Thoracic aorta (tissue), 2 donors: ENCODE results near the gene MIPEP. TPM values are rescaled to one million over a fixed set of nuclear protein-coding genes. Genes with fewer than 3 reads are reported as not detected.

ENCODE experiments used
- ATAC-seq: fragments of 150-250 bp; one replicate; pipeline ENCODE4 v1.8.0; 2017; ENCODE audit warnings: low read depth; ENCODE audit not compliant: insufficient number of reproducible peaks, low FRiP score
- DNase-seq: peaks from one replicate; pipeline ENCODE4 v3.0.0-alpha.2; 2020; ENCODE audit warnings: low spot score
- H3K27ac ChIP-seq, 2 donors: fragments of 200-600 bp; sonication (generic); 1 replicate in 1 of 2; 2 replicates in 1 of 2; pipeline ENCODE4 v1.5.1; 2016; ENCODE audit warnings: mild to moderate bottlenecking in 2 of 2, moderate library complexity in 2 of 2
- H3K27me3 ChIP-seq: fragments of 200-600 bp; sonication (generic); replicated peaks from 2 replicates; pipeline ENCODE4 v1.6.0; 2016; ENCODE audit warnings: mild to moderate bottlenecking; ENCODE audit not compliant: insufficient read depth
- H3K36me3 ChIP-seq: fragments of 200-600 bp; sonication (generic); one replicate; pipeline ENCODE4 v1.5.1; 2016
- H3K4me1 ChIP-seq, 2 donors: fragments of 200-600 bp; sonication (generic); 1 replicate in 1 of 2; 2 replicates in 1 of 2; pipeline versions ENCODE4 v1.5.1 to v1.6.0; 2016; ENCODE audit warnings: low read depth in 2 of 2, mild to moderate bottlenecking in 1 of 2; ENCODE audit not compliant: control insufficient read depth in 1 of 2
- H3K4me3 ChIP-seq: fragments of 200-600 bp; sonication (generic); 2 replicates; pipeline ENCODE4 v1.5.1; 2016; ENCODE audit warnings: mild to moderate bottlenecking
- H3K9me3 ChIP-seq: fragments of 200-600 bp; sonication (generic); 2 replicates; pipeline ENCODE4 v1.5.1; 2016
- total RNA-seq, 2 donors: library from RNA; depleted of rRNA; stranded (reverse); fragments of >200 nt; gene quantifications; one replicate each; pipeline versions ENCODE4 v1.1.0 to v1.2.3, GENCODE V29; 2016
- TF ChIP-seq, protein P1 (sequence below): fragments of 200-600 bp; sonication (generic); IDR thresholded peaks from one replicate; pipeline ENCODE4 v1.5.1; 2019; ENCODE audit warnings: antibody characterized with exemption

The MIPEP gene
- total RNA-seq, 2 donors from 2014 or later, result 11.6 to 12.0 TPM

DNA sequence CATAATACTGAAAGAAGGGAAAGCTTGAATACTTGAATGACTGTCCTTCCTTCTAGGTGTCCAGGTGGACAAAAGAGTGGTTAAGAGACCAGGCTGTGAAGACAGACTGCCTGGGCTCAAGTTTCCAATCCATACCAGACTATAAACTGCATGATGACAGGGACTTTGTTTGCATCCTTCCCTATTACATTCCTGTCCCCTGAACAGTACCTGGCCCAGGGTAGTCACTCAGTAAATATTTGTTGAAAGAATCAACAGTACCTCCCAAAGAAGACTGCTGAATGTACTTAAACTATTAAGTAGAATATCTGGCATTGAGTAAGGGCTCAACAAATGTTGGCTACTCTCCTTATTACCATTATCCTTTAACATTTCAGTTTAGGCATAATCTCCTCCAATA, 29.7 kb downstream of the MIPEP start:
- Histone ChIP-seq H3K4me1 (no peaks in the 10 kb centered on the region), H3K27ac (no peak overlapping the region), H3K27me3 (no peaks in the 10 kb centered on the region), H3K36me3 (peaks cover 5% of the 10 kb centered on the region), H3K9me3 (no peaks in the 10 kb centered on the region), H3K4me3 (no peak overlapping the region)
- ATAC-seq (no peak), DNase-seq (no peak)
- TF ChIP-seq, protein P1, sequence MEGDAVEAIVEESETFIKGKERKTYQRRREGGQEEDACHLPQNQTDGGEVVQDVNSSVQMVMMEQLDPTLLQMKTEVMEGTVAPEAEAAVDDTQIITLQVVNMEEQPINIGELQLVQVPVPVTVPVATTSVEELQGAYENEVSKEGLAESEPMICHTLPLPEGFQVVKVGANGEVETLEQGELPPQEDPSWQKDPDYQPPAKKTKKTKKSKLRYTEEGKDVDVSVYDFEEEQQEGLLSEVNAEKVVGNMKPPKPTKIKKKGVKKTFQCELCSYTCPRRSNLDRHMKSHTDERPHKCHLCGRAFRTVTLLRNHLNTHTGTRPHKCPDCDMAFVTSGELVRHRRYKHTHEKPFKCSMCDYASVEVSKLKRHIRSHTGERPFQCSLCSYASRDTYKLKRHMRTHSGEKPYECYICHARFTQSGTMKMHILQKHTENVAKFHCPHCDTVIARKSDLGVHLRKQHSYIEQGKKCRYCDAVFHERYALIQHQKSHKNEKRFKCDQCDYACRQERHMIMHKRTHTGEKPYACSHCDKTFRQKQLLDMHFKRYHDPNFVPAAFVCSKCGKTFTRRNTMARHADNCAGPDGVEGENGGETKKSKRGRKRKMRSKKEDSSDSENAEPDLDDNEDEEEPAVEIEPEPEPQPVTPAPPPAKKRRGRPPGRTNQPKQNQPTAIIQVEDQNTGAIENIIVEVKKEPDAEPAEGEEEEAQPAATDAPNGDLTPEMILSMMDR, result no peak

- ATAC-seq (no peak), DNase-seq (no peak)
Measured at GRCh38 chr13:23858546-23858945, 30.7 kb downstream of the MIPEP start.

GRCh38 chr13:23856008-23856750, 33.0 kb downstream of the MIPEP start:
- TF ChIP-seq, protein P1, result no peak
- Histone ChIP-seq H3K4me3 (no peak overlapping the region), H3K36me3 (peaks cover 5% of the 10 kb centered on the region), H3K27me3 (no peaks in the 10 kb centered on the region), H3K9me3 (no peaks in the 10 kb centered on the region), H3K4me1 (no peaks in the 10 kb centered on the region), H3K27ac (no peak overlapping the region)
- ATAC-seq (no peak), DNase-seq (no peak)

More at GRCh38 chr13:23858546-23858945, 30.7 kb downstream of the MIPEP start:
- peaks cover 5% of the 10 kb centered on the region for H3K36me3 ChIP-seq
- H3K4me3 ChIP-seq, result no peak overlapping the region
- TF ChIP-seq, protein P1, result no peak
- no peaks in the 10 kb centered on the region for H3K27me3 ChIP-seq
- no peaks in the 10 kb centered on the region for H3K9me3 ChIP-seq
- no peaks in the 10 kb centered on the region for H3K4me1 ChIP-seq
- H3K27ac ChIP-seq, result no peak overlapping the region

DNA sequence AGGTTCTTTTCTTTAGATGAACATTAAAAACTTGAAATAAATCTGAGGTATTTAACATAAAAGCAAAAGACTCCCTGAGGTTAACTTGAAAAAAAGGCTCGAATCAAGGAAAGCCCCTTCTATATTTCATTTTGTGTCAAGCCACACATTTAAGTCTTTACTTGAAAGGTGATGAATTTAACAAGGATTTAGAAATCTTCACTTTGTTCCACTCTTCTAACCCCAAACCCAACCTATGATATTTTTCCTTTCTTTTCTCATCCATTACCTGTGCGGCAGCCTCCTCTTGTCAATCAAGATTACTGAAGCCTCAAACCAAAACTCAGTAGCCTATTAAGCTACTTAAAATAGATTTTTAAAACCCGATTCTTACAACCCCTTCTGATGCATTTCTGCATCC, 33.8 kb downstream of the MIPEP start:
- Histone ChIP-seq H3K4me1 (no peaks in the 10 kb centered on the region), H3K27ac (no peak overlapping the region), H3K36me3 (peaks cover 5% of the 10 kb centered on the region), H3K4me3 (no peak overlapping the region), H3K27me3 (no peaks in the 10 kb centered on the region), H3K9me3 (no peaks in the 10 kb centered on the region)
- DNase-seq, result no peak
- TF ChIP-seq, protein P1, result no peak
- no peak for ATAC-seq

GRCh38 chr13:23852351-23852750, 36.8 kb downstream of the MIPEP start:
- DNase-seq (no peak), ATAC-seq (no peak)
- Histone ChIP-seq H3K4me3 (no peak overlapping the region), H3K36me3 (no peaks in the 10 kb centered on the region), H3K4me1 (no peaks in the 10 kb centered on the region), H3K27ac (no peak overlapping the region), H3K9me3 (no peaks in the 10 kb centered on the region), H3K27me3 (no peaks in the 10 kb centered on the region)
- TF ChIP-seq, protein P1, result no peak
